CD4-positive, alpha-beta T cell (primary cell): ENCODE measurements around the gene ZBTB14. TPM values are rescaled to one million over a fixed set of nuclear protein-coding genes. Genes with fewer than 3 reads are reported as not detected.

ENCODE experiments used
- ATAC-seq: fragments of 200-7000 bp; cut with Tn5 transposase; one replicate; pipeline ENCODE4 v1.10.0; 2022; ENCODE audit warnings: mild to moderate bottlenecking; ENCODE audit not compliant: poor library complexity
- CTCF ChIA-PET: fragments of 350-600 bp; sonication (Branson Sonifier 250); formaldehyde crosslinking; loops from one replicate; lab custom pipeline; 2021; ENCODE audit warnings: antibody characterized with exemption, inconsistent platforms; lab: Charles Lee
- POLR2A ChIA-PET: fragments of 350-600 bp; sonication (Branson Sonifier 250); formaldehyde crosslinking; loops from one replicate; lab custom pipeline; 2021; ENCODE audit warnings: antibody characterized with exemption, inconsistent platforms; lab: Charles Lee
- DNase-seq, 14 experiments: peaks; one replicate each; pipeline ENCODE4 v3.0.0-alpha.2; 2013 to 2020; ENCODE audit warnings: mixed read lengths in 2 of 14
- H3K27ac ChIP-seq, 2 donors: one replicate each; pipeline versions ENCODE4 v1.5.1 to v1.7.0; 2013; ENCODE audit warnings: low read length in 2 of 2, low read depth in 1 of 2, mild to moderate bottlenecking in 1 of 2
- H3K27me3 ChIP-seq, 2 experiments: 1 replicate in 1 of 2; 2 replicates in 1 of 2; pipeline versions ENCODE4 v1.6.1 to v1.7.0; 2013; ENCODE audit warnings: low read length in 2 of 2, control low read depth in 1 of 2, mild to moderate bottlenecking in 1 of 2, moderate library complexity in 1 of 2; ENCODE audit not compliant: insufficient read depth in 2 of 2, control insufficient read depth in 1 of 2
- H3K36me3 ChIP-seq: one replicate; pipeline ENCODE4 v1.6.1; 2013; ENCODE audit warnings: low read length, control low read depth; ENCODE audit not compliant: insufficient read depth
- H3K4me1 ChIP-seq: one replicate; pipeline ENCODE4 v1.6.1; 2013; ENCODE audit warnings: low read length, control low read depth; ENCODE audit not compliant: insufficient read depth
- H3K4me3 ChIP-seq: one replicate; pipeline ENCODE4 v1.5.1; 2013; ENCODE audit warnings: mild to moderate bottlenecking, low read length, moderate library complexity
- H3K9me3 ChIP-seq, 2 experiments: 1 replicate in 1 of 2; 2 replicates in 1 of 2; pipeline versions ENCODE4 v1.6.1 to v1.7.0; 2013; ENCODE audit warnings: low read length in 2 of 2, mild to moderate bottlenecking in 2 of 2, control low read depth in 1 of 2, moderate library complexity in 1 of 2; ENCODE audit not compliant: control insufficient read depth in 1 of 2, insufficient read depth in 1 of 2
- H3K27ac Mint-ChIP-seq: one replicate; pipeline ENCODE4 v1.8.0; 2020; ENCODE audit warnings: mixed read lengths
- H3K27me3 Mint-ChIP-seq: one replicate; pipeline ENCODE4 v1.8.0; 2021; ENCODE audit warnings: mixed read lengths
- H3K36me3 Mint-ChIP-seq: one replicate; pipeline ENCODE4 v1.8.0; 2021; ENCODE audit warnings: low read depth, mixed read lengths
- H3K4me1 Mint-ChIP-seq: one replicate; pipeline ENCODE4 v1.8.0; 2021; ENCODE audit warnings: low read depth, mixed read lengths
- H3K4me3 Mint-ChIP-seq: one replicate; pipeline ENCODE4 v1.8.0; 2020; ENCODE audit warnings: mild to moderate bottlenecking, mixed read lengths
- H3K9me3 Mint-ChIP-seq: one replicate; pipeline ENCODE4 v1.8.0; 2020; ENCODE audit warnings: mixed read lengths
- CTCF ChIP-seq: fragments of 200-600 bp; IDR thresholded peaks from one replicate; pipeline ENCODE4 v1.8.0; 2022; ENCODE audit warnings: antibody characterized with exemption, mild to moderate bottlenecking
- intact Hi-C, 2 experiments: fragments of 100-400 bp; cut with DNase I in 1 of 2; cut with micrococcal nuclease in 1 of 2; formaldehyde crosslinking; loops; one replicate each; pipeline versions ENCODE4 v1.15.1 to v1.9.0; 2023 to 2025; cut with DNase I, micrococcal nuclease
- total RNA-seq, 174 experiments: library from RNA in 2 of 174; stranded (reverse) in 2 of 174; gene quantifications; one replicate each; pipeline ENCODE4 v1.2.3 and lab custom pipeline; 2021 to 2026

The ZBTB14 gene
- total RNA-seq, 2 experiments from 2014 or later = 26.6 to 27.4 TPM

GRCh38 chr18:5282770-5283169 lies 12.8 kb downstream of the ZBTB14 start:
- no peak overlapping the region for H3K4me3 Mint-ChIP-seq
- Histone ChIP-seq H3K4me1 (peaks cover 6% of the 10 kb centered on the region), H3K27me3 (no peaks in the 10 kb centered on the region), H3K4me3 (no peak overlapping the region), H3K36me3 (peaks cover 3% of the 10 kb centered on the region), H3K9me3 (peaks cover 0 to 6% of the 10 kb centered on the region in 2 experiments), H3K27ac (no peak overlapping the region)
- DNase-seq (no peak), ATAC-seq (no peak)
- CTCF ChIA-PET = no interaction called here
- H3K27me3 Mint-ChIP-seq = no peaks in the 10 kb centered on the region
- peaks cover 31% of the 10 kb centered on the region for H3K4me1 Mint-ChIP-seq
- TF ChIP-seq CTCF = no peak
- H3K36me3 Mint-ChIP-seq = peaks cover 4% of the 10 kb centered on the region
- H3K9me3 Mint-ChIP-seq = peaks cover 4% of the 10 kb centered on the region
- intact Hi-C loops = no loop called here
- H3K27ac Mint-ChIP-seq = no peak overlapping the region
- POLR2A ChIA-PET = interaction anchor here (0.7 to 4.3 kb wide), 2 partner anchors 13 to 45 kb away, joined by 3 to 34 read pairs; partner anchors contain the start of gene ZBTB14

DNA sequence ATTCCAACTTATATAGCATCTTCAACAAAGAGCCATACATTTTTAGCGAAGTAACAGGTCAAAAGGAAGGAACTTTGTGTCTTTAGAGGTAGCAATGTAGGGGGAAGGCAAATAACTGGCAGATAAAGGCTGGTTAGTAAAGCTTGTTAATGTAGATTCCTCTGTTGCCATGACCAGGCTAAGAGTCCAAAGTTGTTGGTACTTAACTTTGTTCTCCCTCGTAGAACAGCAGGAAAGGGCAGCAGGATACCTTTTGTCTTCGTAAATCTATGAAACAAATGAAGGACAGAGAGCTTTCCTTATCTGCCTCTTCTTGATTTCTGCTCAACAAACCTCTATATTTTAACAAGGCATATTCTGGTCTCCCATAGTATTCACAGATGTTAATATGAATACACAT lies 18.6 kb downstream of the ZBTB14 start:
- Histone ChIP-seq H3K4me1 (no peaks in the 10 kb centered on the region), H3K4me3 (no peak overlapping the region), H3K27ac (no peak overlapping the region), H3K36me3 (no peaks in the 10 kb centered on the region), H3K27me3 (no peaks in the 10 kb centered on the region), H3K9me3 (peaks cover 0 to 6% of the 10 kb centered on the region in 2 experiments)
- Mint-ChIP-seq H3K27me3 (peaks cover 6% of the 10 kb centered on the region), H3K9me3 (peaks cover 6% of the 10 kb centered on the region), H3K27ac (no peak overlapping the region), H3K4me3 (no peak overlapping the region), H3K36me3 (no peaks in the 10 kb centered on the region), H3K4me1 (no peaks in the 10 kb centered on the region)
- ChIA-PET CTCF (no interaction called here), POLR2A (no interaction called here)
- ATAC-seq (no peak), DNase-seq (no peak)
- no peak for TF ChIP-seq CTCF
- intact Hi-C loops = no loop called here

DNA sequence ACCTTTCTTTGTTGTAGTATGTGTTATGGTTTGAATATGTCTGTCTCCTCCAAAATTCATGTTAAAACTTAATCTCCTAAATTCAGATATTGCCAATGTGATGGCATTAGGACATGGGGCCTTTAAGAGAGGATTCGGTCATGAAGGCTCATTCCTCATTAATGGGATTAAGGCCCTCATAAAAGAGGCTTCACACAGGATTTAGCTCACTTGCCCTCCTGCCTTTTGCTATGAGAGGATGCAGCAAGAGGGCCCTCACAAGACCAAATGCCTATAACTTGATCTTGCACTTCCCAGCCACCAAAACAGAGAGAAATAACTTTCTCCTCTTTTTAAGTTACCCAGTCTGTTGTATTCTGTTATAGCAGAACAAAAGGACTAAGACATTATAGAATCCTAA lies 19.7 kb downstream of the ZBTB14 start:
- no peaks in the 10 kb centered on the region for H3K4me1 Mint-ChIP-seq
- H3K27me3 Mint-ChIP-seq = peaks cover 10% of the 10 kb centered on the region
- ATAC-seq = no peak
- no peaks in the 10 kb centered on the region for H3K36me3 ChIP-seq
- intact Hi-C loops = no loop called here
- H3K4me3 Mint-ChIP-seq = no peak overlapping the region
- peaks cover 6% of the 10 kb centered on the region for H3K9me3 Mint-ChIP-seq
- no peak overlapping the region for H3K4me3 ChIP-seq
- H3K27ac ChIP-seq = no peak overlapping the region
- H3K4me1 ChIP-seq = no peaks in the 10 kb centered on the region
- ChIA-PET CTCF (no interaction called here), POLR2A (no interaction called here)
- H3K27me3 ChIP-seq = no peaks in the 10 kb centered on the region
- no peak for DNase-seq
- no peak for TF ChIP-seq CTCF
- peaks cover 0 to 6% of the 10 kb centered on the region in 2 experiments for H3K9me3 ChIP-seq
- H3K27ac Mint-ChIP-seq = no peak overlapping the region
- H3K36me3 Mint-ChIP-seq = no peaks in the 10 kb centered on the region
